GM12865 (cell line): ENCODE results near the gene LGALS16.
A peak's percentile ranks its signal among the peaks of the same experiment; 100 is the strongest.
"Not testable (repeated sequence)": the region's sequence is repeated elsewhere in the genome, so short reads cannot be mapped to it uniquely, and the experiment has no call there.

Source experiments
- DNase-seq: peaks from one replicate; pipeline ENCODE4 v3.0.0; 2010; ENCODE audit warnings: low read depth
- H3K4me3 ChIP-seq: 2 replicates; pipeline ENCODE4 v1.5.1; 2011; ENCODE audit warnings: mild to moderate bottlenecking, low read depth, low read length, control low read depth
- TF ChIP-seq, protein P1 (sequence below): IDR thresholded peaks from 2 replicates; pipeline ENCODE4 v1.5.1; 2011; ENCODE audit warnings: low read length, control low read depth, low read depth, inconsistent platforms; ENCODE audit not compliant: insufficient read depth; ENCODE audit errors: missing control alignments

LGALS16 gene

DNA sequence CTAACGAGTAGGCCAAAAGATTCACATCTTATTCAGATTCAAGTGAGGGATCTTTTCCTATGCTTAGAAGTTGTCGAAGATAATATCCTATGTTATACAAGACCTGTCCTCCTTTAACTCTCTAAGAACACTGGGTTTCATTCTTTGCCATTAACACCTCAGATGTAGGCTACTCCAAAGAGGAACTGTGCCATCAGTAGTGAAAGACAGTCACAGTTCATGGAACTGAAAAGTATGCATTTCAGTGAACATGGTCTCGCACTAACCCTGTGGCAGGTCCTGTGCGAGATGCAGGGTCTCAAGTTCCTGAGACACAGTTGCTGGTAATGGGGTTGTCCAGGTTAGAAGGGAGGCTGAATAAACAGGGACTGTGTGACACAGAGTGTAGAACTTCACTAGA is 4.1 kb downstream of the LGALS16 start:
- DNase-seq: peak; percentile 21
- H3K4me3 ChIP-seq: no peak overlapping the region
- TF ChIP-seq, protein P1, sequence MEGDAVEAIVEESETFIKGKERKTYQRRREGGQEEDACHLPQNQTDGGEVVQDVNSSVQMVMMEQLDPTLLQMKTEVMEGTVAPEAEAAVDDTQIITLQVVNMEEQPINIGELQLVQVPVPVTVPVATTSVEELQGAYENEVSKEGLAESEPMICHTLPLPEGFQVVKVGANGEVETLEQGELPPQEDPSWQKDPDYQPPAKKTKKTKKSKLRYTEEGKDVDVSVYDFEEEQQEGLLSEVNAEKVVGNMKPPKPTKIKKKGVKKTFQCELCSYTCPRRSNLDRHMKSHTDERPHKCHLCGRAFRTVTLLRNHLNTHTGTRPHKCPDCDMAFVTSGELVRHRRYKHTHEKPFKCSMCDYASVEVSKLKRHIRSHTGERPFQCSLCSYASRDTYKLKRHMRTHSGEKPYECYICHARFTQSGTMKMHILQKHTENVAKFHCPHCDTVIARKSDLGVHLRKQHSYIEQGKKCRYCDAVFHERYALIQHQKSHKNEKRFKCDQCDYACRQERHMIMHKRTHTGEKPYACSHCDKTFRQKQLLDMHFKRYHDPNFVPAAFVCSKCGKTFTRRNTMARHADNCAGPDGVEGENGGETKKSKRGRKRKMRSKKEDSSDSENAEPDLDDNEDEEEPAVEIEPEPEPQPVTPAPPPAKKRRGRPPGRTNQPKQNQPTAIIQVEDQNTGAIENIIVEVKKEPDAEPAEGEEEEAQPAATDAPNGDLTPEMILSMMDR: no peak

DNA sequence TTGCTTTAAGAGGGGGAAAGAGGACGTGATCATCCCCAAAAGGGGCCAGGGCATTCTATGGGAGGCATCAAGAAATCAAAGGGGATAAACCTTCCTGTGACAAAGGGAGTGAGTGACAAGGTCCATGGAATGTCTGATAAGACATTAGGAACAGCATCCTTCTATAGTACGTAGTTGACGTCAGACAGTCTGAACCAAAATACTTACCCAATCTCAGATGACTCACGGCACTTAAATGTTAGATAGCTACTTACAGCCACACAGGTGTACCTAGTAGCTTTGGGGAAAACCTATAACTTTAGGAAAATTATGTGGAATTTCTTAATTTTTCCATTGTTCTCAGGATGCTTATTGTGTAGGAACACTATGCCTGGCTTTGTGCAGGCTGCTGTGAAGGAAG is 4.9 kb downstream of the LGALS16 start:
- TF ChIP-seq, protein P1: no peak
- no peak overlapping the region for H3K4me3 ChIP-seq
- DNase-seq: no peak

- no peak overlapping the region for H3K4me3 ChIP-seq
- DNase-seq: no peak
- TF ChIP-seq, protein P1: no peak
Observed at GRCh38 chr19:39661565-39661964, 5.9 kb downstream of the LGALS16 start.

- not testable (repeated sequence) for H3K4me3 ChIP-seq, DNase-seq
Observed at GRCh38 chr19:39669860-39670259, 14.1 kb downstream of the LGALS16 start.

- DNase-seq: no peak
- no peak overlapping the region for H3K4me3 ChIP-seq
- TF ChIP-seq, protein P1: no peak
Observed at GRCh38 chr19:39670998-39671397, 15.3 kb downstream of the LGALS16 start.

DNA sequence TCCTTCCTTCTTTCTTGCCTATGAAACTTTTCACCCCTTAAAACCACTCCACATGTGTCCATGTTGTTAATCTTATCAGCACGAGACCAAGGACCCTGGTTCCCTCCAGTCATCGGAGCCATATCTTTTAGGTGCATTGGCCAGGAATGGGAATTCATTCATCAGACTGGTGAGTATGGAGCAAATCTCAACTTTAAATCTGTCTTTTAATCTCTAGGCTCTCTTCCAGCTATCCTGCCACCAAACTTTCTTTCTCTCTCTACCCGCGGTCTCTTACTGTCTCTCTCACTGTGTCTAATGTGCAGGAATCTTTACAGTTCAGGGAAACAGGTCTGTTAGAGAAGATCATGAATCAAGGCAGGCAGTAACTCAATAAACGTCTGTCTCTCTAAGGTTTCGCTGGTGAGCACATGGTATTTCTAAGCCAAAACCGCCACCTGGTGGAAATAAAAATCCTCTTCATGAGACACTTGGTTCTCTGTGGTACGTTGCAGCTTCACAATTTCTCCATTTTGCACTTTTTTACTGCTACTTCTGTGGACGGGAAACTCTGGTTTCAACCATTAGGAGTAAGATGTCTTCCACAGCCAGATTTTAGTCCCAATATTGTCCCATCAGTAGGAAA is 16.1 kb downstream of the LGALS16 start:
- TF ChIP-seq, protein P1: peak; percentile 56
- no peak overlapping the region for H3K4me3 ChIP-seq
- peak; percentile 82 for DNase-seq

DNA sequence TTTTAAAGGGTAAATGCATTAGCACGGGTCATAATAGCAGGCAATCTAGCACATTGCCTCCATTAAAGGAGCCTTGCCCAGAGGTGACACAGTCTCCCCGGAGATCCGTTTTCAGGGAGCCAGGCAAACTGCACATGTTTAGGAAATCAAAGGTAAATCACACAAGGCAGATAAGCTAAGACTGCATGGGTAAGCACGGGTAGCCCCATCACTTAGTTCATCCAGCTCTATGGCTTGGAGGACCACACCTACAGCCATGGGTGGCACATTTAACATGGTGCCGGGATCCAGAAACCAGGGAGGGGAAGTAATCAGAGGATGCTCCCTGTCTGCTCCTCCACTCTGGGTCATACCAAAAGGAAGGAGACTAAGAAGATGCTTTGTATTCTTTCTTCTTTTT is 16.8 kb downstream of the LGALS16 start:
- H3K4me3 ChIP-seq: no peak overlapping the region

More for the DNA sequence above, 16.8 kb downstream of the LGALS16 start:
- TF ChIP-seq, protein P1: no peak
- no peak for DNase-seq
